ENCODE measurements around the gene SH3RF3. TPM values are rescaled to one million over a fixed set of nuclear protein-coding genes. Genes with fewer than 3 reads are reported as not detected.

Gene SH3RF3
- polyA plus RNA-seq, 1 of the 3 experiments (the other 2 are of a cell fraction), result 1.9 TPM

GRCh38 chr2:109501461-109501860, 372.5 kb downstream of the SH3RF3 start:
- no peak overlapping the region for H2AFZ ChIP-seq (ENCODE audit: low read depth)
- H3K27me3 ChIP-seq (ENCODE audit: insufficient read depth), result no peaks in the 10 kb centered on the region
- no peak overlapping the region for H3K27ac ChIP-seq (ENCODE audit: low read depth in 2 of 2, low read length in 1 of 2)
- H3K9me2 ChIP-seq, result no peaks in the 10 kb centered on the region
- WGBS (ENCODE audit: low lambda C conversion rate), result 95% methylated on average over 18 of the region's 21 CpGs
- H3K79me2 ChIP-seq (ENCODE audit: insufficient read depth), result no peaks in the 10 kb centered on the region
- no peak for DNase-seq
- H3K4me1 ChIP-seq (ENCODE audit: control insufficient read depth in 1 of 2, insufficient read depth in 2 of 2, low read depth in 1 of 2, low read length in 1 of 2), result peaks cover 13 to 24% of the 10 kb centered on the region in 2 experiments; a peak in 3 of 4 replicates
- TF ChIP-seq, protein P1, sequence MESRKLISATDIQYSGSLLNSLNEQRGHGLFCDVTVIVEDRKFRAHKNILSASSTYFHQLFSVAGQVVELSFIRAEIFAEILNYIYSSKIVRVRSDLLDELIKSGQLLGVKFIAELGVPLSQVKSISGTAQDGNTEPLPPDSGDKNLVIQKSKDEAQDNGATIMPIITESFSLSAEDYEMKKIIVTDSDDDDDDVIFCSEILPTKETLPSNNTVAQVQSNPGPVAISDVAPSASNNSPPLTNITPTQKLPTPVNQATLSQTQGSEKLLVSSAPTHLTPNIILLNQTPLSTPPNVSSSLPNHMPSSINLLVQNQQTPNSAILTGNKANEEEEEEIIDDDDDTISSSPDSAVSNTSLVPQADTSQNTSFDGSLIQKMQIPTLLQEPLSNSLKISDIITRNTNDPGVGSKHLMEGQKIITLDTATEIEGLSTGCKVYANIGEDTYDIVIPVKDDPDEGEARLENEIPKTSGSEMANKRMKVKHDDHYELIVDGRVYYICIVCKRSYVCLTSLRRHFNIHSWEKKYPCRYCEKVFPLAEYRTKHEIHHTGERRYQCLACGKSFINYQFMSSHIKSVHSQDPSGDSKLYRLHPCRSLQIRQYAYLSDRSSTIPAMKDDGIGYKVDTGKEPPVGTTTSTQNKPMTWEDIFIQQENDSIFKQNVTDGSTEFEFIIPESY (IDR thresholded peaks at IDR 0.05; ENCODE audit: borderline replicate concordance, low read depth), result no peak
- TF ChIP-seq GABPA (IDR thresholded peaks at IDR 0.05; ENCODE audit: low read depth), result no peak
- TF ChIP-seq, protein P2, sequence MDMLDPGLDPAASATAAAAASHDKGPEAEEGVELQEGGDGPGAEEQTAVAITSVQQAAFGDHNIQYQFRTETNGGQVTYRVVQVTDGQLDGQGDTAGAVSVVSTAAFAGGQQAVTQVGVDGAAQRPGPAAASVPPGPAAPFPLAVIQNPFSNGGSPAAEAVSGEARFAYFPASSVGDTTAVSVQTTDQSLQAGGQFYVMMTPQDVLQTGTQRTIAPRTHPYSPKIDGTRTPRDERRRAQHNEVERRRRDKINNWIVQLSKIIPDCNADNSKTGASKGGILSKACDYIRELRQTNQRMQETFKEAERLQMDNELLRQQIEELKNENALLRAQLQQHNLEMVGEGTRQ (IDR thresholded peaks at IDR 0.05; ENCODE audit: borderline replicate concordance, low read depth, low read length), result no peak
- no peak for TF ChIP-seq RXRA (IDR thresholded peaks at IDR 0.05; ENCODE audit: borderline replicate concordance, low read depth)
- no peak for TF ChIP-seq TCF12 (IDR thresholded peaks at IDR 0.05)
- H3K36me3 ChIP-seq (replicated peaks in 1 of 2; ENCODE audit: control insufficient read depth in 1 of 2, insufficient read depth in 2 of 2, low read length in 1 of 2), result peaks cover 0 to 3% of the 10 kb centered on the region in 2 experiments
- H3K4me3 ChIP-seq (ENCODE audit: low read depth in 2 of 2, low read length in 1 of 2), result no peak overlapping the region
- ChIA-PET POLR2A (no interaction called here), CTCF (interaction anchor here (1.1 to 4.4 kb wide), 2 partner anchors 9 to 374 kb away, joined by 3 to 29 read pairs; no protein-coding TSS in a partner anchor)
- H3K9ac ChIP-seq, result no peak overlapping the region
- no peaks in the 10 kb centered on the region for H3F3A ChIP-seq (replicated peaks; ENCODE audit: insufficient read depth)
- no peaks in the 10 kb centered on the region for H4K20me1 ChIP-seq (ENCODE audit: insufficient read depth)
- H3K4me2 ChIP-seq, result no peak overlapping the region
- H3K9me3 ChIP-seq, result no peaks in the 10 kb centered on the region

GRCh38 chr2:109503191-109503590, 374.2 kb downstream of the SH3RF3 start:
- no peaks in the 10 kb centered on the region for H3K9me2 ChIP-seq
- ChIA-PET POLR2A (no interaction called here), CTCF (no interaction called here)
- no peaks in the 10 kb centered on the region for H4K20me1 ChIP-seq (ENCODE audit: insufficient read depth)
- H3K4me2 ChIP-seq, result no peak overlapping the region
- peaks cover 0 to 19% of the 10 kb centered on the region in 2 experiments; a peak in 1 of 4 replicates for H3K4me1 ChIP-seq (ENCODE audit: control insufficient read depth in 1 of 2, insufficient read depth in 2 of 2, low read depth in 1 of 2, low read length in 1 of 2)
- no peaks in the 10 kb centered on the region for H3K9me3 ChIP-seq
- TF ChIP-seq EZH2phosphoT487 (IDR thresholded peaks at IDR 0.05; ENCODE audit: borderline replicate concordance, low read depth), result no peak
- TF ChIP-seq, protein P1 (IDR thresholded peaks at IDR 0.05; ENCODE audit: borderline replicate concordance, low read depth), result no peak
- TF ChIP-seq EP300 (IDR thresholded peaks at IDR 0.05; ENCODE audit: borderline replicate concordance in 1 of 2, low read depth in 1 of 2, low read length in 1 of 2), result no peak
- no peak for TF ChIP-seq RXRA (IDR thresholded peaks at IDR 0.05; ENCODE audit: borderline replicate concordance, low read depth)
- TF ChIP-seq YY1 (IDR thresholded peaks at IDR 0.05; ENCODE audit: low read depth), result no peak
- TF ChIP-seq ELF1 (IDR thresholded peaks at IDR 0.05), result no peak
- no peak for TF ChIP-seq JUND (IDR thresholded peaks at IDR 0.05)
- TF ChIP-seq FOXM1 (IDR thresholded peaks at IDR 0.05; ENCODE audit: low read depth), result no peak
- TF ChIP-seq SIN3A (IDR thresholded peaks at IDR 0.05; ENCODE audit: borderline replicate concordance, low read depth, low read length), result no peak
- TF ChIP-seq SMC3 (IDR thresholded peaks at IDR 0.05; ENCODE audit: low read depth, low read length), result no peak
- no peak for TF ChIP-seq RFX5 (IDR thresholded peaks at IDR 0.05; ENCODE audit: low read length)
- no peak for TF ChIP-seq MAX (IDR thresholded peaks at IDR 0.05; ENCODE audit: low read depth)
- TF ChIP-seq, protein P3, sequence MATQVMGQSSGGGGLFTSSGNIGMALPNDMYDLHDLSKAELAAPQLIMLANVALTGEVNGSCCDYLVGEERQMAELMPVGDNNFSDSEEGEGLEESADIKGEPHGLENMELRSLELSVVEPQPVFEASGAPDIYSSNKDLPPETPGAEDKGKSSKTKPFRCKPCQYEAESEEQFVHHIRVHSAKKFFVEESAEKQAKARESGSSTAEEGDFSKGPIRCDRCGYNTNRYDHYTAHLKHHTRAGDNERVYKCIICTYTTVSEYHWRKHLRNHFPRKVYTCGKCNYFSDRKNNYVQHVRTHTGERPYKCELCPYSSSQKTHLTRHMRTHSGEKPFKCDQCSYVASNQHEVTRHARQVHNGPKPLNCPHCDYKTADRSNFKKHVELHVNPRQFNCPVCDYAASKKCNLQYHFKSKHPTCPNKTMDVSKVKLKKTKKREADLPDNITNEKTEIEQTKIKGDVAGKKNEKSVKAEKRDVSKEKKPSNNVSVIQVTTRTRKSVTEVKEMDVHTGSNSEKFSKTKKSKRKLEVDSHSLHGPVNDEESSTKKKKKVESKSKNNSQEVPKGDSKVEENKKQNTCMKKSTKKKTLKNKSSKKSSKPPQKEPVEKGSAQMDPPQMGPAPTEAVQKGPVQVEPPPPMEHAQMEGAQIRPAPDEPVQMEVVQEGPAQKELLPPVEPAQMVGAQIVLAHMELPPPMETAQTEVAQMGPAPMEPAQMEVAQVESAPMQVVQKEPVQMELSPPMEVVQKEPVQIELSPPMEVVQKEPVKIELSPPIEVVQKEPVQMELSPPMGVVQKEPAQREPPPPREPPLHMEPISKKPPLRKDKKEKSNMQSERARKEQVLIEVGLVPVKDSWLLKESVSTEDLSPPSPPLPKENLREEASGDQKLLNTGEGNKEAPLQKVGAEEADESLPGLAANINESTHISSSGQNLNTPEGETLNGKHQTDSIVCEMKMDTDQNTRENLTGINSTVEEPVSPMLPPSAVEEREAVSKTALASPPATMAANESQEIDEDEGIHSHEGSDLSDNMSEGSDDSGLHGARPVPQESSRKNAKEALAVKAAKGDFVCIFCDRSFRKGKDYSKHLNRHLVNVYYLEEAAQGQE (IDR thresholded peaks at IDR 0.05; ENCODE audit: low read depth, low read length), result no peak
- no peak for TF ChIP-seq GABPA (IDR thresholded peaks at IDR 0.05; ENCODE audit: low read depth)
- H3K79me2 ChIP-seq (ENCODE audit: insufficient read depth), result no peaks in the 10 kb centered on the region
- H3K27me3 ChIP-seq (ENCODE audit: insufficient read depth), result no peaks in the 10 kb centered on the region
- H3K27ac ChIP-seq (ENCODE audit: low read depth in 2 of 2, low read length in 1 of 2), result no peak overlapping the region
- no peaks in the 10 kb centered on the region for H3F3A ChIP-seq (replicated peaks; ENCODE audit: insufficient read depth)
- no peak overlapping the region for H2AFZ ChIP-seq (ENCODE audit: low read depth)
- no peak for DNase-seq
- WGBS (ENCODE audit: low lambda C conversion rate), result 80% methylated on average over 5 of the region's 5 CpGs
- H3K4me3 ChIP-seq (ENCODE audit: low read depth in 2 of 2, low read length in 1 of 2), result no peak overlapping the region
- H3K36me3 ChIP-seq (replicated peaks in 1 of 2; ENCODE audit: control insufficient read depth in 1 of 2, insufficient read depth in 2 of 2, low read length in 1 of 2), result peaks cover 0 to 3% of the 10 kb centered on the region in 2 experiments
- H3K9ac ChIP-seq, result no peak overlapping the region

Measured in SK-N-SH (cell line).